IPS-20b (cell line): ENCODE measurements around the gene ALK.

Experiments used
- H3K27ac ChIP-seq: one replicate; pipeline ENCODE4 v1.5.1; 2013; ENCODE audit warnings: low read length
- H3K27me3 ChIP-seq: 2 replicates; pipeline ENCODE4 v1.6.1; 2013; ENCODE audit warnings: mild to moderate bottlenecking, low read length, inconsistent platforms; ENCODE audit not compliant: insufficient read depth
- H3K36me3 ChIP-seq: 2 replicates; pipeline ENCODE4 v1.6.1; 2013; ENCODE audit warnings: low read depth, mild to moderate bottlenecking, inconsistent platforms, low read length, moderate library complexity; ENCODE audit not compliant: insufficient read depth
- H3K4me1 ChIP-seq: 2 replicates; pipeline ENCODE4 v1.6.1; 2013; ENCODE audit warnings: mild to moderate bottlenecking, control low read depth, inconsistent platforms, low read length, moderate library complexity; ENCODE audit not compliant: insufficient read depth
- H3K4me3 ChIP-seq: 2 replicates; pipeline ENCODE4 v1.5.1; 2013; ENCODE audit warnings: mild to moderate bottlenecking, low read length, inconsistent platforms
- H3K9ac ChIP-seq: 2 replicates; pipeline ENCODE4 v1.6.1; 2013; ENCODE audit warnings: low read depth, mild to moderate bottlenecking, inconsistent platforms, low read length, moderate library complexity
- H3K9me3 ChIP-seq: 2 replicates; pipeline ENCODE4 v1.6.1; 2013; ENCODE audit warnings: mild to moderate bottlenecking, low read depth, low read length, inconsistent platforms; ENCODE audit not compliant: insufficient read depth

The ALK gene

GRCh38 chr2:29582062-29582461 is 339.3 kb downstream of the ALK start:
- Histone ChIP-seq H3K4me1 (peaks cover 4% of the 10 kb centered on the region; the same call in 1 of the 2 replicates), H3K27ac (no peak overlapping the region), H3K9ac (no peak overlapping the region), H3K36me3 (no peaks in the 10 kb centered on the region), H3K9me3 (no peaks in the 10 kb centered on the region), H3K27me3 (peaks cover 6% of the 10 kb centered on the region; the same call in 1 of the 2 replicates), H3K4me3 (no peak overlapping the region)

GRCh38 chr2:29580223-29580622 is 341.2 kb downstream of the ALK start:
- Histone ChIP-seq H3K27me3 (peaks cover 6% of the 10 kb centered on the region; the same call in 1 of the 2 replicates), H3K9ac (no peak overlapping the region), H3K36me3 (no peaks in the 10 kb centered on the region), H3K9me3 (no peaks in the 10 kb centered on the region), H3K27ac (no peak overlapping the region), H3K4me3 (no peak overlapping the region), H3K4me1 (peaks cover 4% of the 10 kb centered on the region; the same call in 1 of the 2 replicates)

GRCh38 chr2:29579495-29580169 is 341.8 kb downstream of the ALK start:
- peaks cover 6% of the 10 kb centered on the region; the same call in 1 of the 2 replicates for H3K27me3 ChIP-seq
- no peak overlapping the region for H3K27ac ChIP-seq
- no peak overlapping the region for H3K9ac ChIP-seq
- no peak overlapping the region for H3K4me3 ChIP-seq
- no peaks in the 10 kb centered on the region for H3K9me3 ChIP-seq
- peaks cover 4% of the 10 kb centered on the region; the same call in 1 of the 2 replicates for H3K4me1 ChIP-seq
- no peaks in the 10 kb centered on the region for H3K36me3 ChIP-seq

- no peak overlapping the region for H3K4me3 ChIP-seq
- H3K27me3 ChIP-seq: peaks cover 6% of the 10 kb centered on the region; the same call in 1 of the 2 replicates
- no peak overlapping the region for H3K9ac ChIP-seq
- no peak overlapping the region for H3K27ac ChIP-seq
- H3K9me3 ChIP-seq: no peaks in the 10 kb centered on the region
- H3K4me1 ChIP-seq: peaks cover 4% of the 10 kb centered on the region; the same call in 1 of the 2 replicates
- H3K36me3 ChIP-seq: no peaks in the 10 kb centered on the region
Observed at GRCh38 chr2:29578084-29578598, 343.2 kb downstream of the ALK start.

GRCh38 chr2:29576231-29576630 is 345.2 kb downstream of the ALK start:
- Histone ChIP-seq H3K4me3 (no peak overlapping the region), H3K36me3 (no peaks in the 10 kb centered on the region), H3K27me3 (no peaks in the 10 kb centered on the region; the same call in 1 of the 2 replicates), H3K27ac (no peak overlapping the region), H3K4me1 (peaks cover 4% of the 10 kb centered on the region; the same call in 1 of the 2 replicates), H3K9ac (no peak overlapping the region), H3K9me3 (no peaks in the 10 kb centered on the region)

GRCh38 chr2:29575370-29575890 is 346.0 kb downstream of the ALK start:
- H3K27me3 ChIP-seq: no peaks in the 10 kb centered on the region; the same call in 1 of the 2 replicates
- H3K4me1 ChIP-seq: peaks cover 4% of the 10 kb centered on the region; the same call in 1 of the 2 replicates
- H3K9ac ChIP-seq: no peak overlapping the region
- H3K27ac ChIP-seq: no peak overlapping the region
- no peaks in the 10 kb centered on the region for H3K9me3 ChIP-seq
- H3K4me3 ChIP-seq: no peak overlapping the region
- H3K36me3 ChIP-seq: no peaks in the 10 kb centered on the region

- H3K27me3 ChIP-seq: no peaks in the 10 kb centered on the region
- H3K9ac ChIP-seq: no peak overlapping the region
- no peaks in the 10 kb centered on the region for H3K36me3 ChIP-seq
- H3K4me3 ChIP-seq: no peak overlapping the region
- peaks cover 4% of the 10 kb centered on the region; the same call in 1 of the 2 replicates for H3K4me1 ChIP-seq
- no peaks in the 10 kb centered on the region for H3K9me3 ChIP-seq
- H3K27ac ChIP-seq: no peak overlapping the region
Observed at GRCh38 chr2:29573612-29574011, 347.8 kb downstream of the ALK start.

GRCh38 chr2:29573147-29573546 is 348.2 kb downstream of the ALK start:
- no peak overlapping the region for H3K27ac ChIP-seq
- no peaks in the 10 kb centered on the region for H3K36me3 ChIP-seq
- H3K9me3 ChIP-seq: no peaks in the 10 kb centered on the region
- no peaks in the 10 kb centered on the region for H3K27me3 ChIP-seq
- no peak overlapping the region for H3K9ac ChIP-seq
- H3K4me1 ChIP-seq: peaks cover under 1% of the 10 kb centered on the region; the same call in 1 of the 2 replicates
- no peak overlapping the region for H3K4me3 ChIP-seq

GRCh38 chr2:29570539-29570938 is 350.8 kb downstream of the ALK start:
- no peaks in the 10 kb centered on the region for H3K27me3 ChIP-seq
- H3K36me3 ChIP-seq: no peaks in the 10 kb centered on the region
- no peak overlapping the region for H3K4me3 ChIP-seq
- no peaks in the 10 kb centered on the region for H3K4me1 ChIP-seq
- no peak overlapping the region for H3K9ac ChIP-seq
- H3K27ac ChIP-seq: no peak overlapping the region
- no peaks in the 10 kb centered on the region for H3K9me3 ChIP-seq

- no peaks in the 10 kb centered on the region for H3K9me3 ChIP-seq
- no peaks in the 10 kb centered on the region for H3K36me3 ChIP-seq
- H3K27ac ChIP-seq: no peak overlapping the region
- H3K4me3 ChIP-seq: no peak overlapping the region
- no peaks in the 10 kb centered on the region for H3K4me1 ChIP-seq
- no peaks in the 10 kb centered on the region for H3K27me3 ChIP-seq
- no peak overlapping the region for H3K9ac ChIP-seq
Observed at GRCh38 chr2:29567906-29568520, 353.4 kb downstream of the ALK start.

GRCh38 chr2:29563697-29564096 is 357.7 kb downstream of the ALK start:
- no peaks in the 10 kb centered on the region for H3K9me3 ChIP-seq
- H3K27me3 ChIP-seq: no peaks in the 10 kb centered on the region
- H3K36me3 ChIP-seq: no peaks in the 10 kb centered on the region
- no peaks in the 10 kb centered on the region for H3K4me1 ChIP-seq
- no peak overlapping the region for H3K27ac ChIP-seq
- H3K9ac ChIP-seq: no peak overlapping the region
- no peak overlapping the region for H3K4me3 ChIP-seq
